Measurements from ENCODE around the gene NINJ1.
A peak's percentile ranks its signal among the peaks of the same experiment; 100 is the strongest.

NINJ1 gene

DNA sequence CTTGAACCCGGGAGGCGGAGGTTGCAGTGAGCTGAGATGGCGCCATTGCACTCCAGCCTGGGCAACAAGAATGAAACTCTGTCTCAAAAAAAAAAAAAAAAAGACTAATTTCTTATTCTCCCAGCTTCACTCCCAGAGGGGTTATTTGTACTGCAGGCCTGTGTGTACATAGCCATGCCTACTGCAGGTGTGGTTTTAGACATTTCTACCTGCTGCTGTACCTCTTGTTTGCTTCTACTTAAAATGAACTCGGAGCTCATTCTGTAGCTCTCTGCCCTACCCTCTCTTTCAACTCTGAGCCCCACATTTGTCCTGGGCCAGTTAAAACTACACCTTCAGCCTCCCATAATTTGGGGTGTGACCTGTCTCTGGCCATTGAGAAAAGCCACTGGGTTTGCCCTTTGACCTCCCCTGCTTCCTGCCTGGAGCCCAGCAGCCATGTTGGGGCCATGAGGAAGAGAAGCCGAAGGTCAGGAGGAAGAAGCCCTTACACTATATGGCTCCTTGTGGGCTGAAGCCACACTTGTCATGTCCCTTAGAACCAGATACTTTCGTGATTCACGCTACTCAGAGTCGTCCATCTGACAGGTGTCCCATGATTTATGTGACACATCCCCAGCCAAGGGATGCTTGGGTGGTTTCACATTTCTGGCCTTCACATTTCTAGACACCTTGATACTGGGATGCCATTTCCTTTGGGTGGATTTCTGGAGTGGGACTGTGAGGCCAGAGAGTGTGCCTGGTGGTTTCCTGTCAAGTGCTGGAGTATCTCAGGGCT, 47.4 kb downstream of the NINJ1 start:
- DNase-seq, result no peak

- DNase-seq, result no peak
Observed at GRCh38 chr9:93085676-93086075, 48.4 kb downstream of the NINJ1 start.

DNA sequence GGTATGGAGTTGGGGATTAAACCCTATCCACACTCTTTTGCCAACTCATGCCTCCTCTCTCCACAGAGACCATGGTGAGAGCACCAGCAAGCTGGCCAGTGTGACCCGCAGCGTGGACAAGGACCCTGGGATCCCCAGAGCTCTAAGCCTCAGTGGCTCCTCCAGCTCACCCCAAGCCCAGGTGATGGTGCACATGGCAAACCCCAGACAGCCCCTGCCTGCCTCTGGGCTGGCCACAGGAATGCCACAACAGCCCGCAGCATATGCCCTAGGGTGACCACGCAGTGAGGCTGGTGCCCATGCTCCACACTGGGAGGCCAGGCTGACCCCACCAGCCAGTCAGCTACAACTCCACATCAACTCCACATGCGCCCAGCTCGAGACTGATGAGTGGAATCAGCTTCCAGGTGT, 49.6 kb downstream of the NINJ1 start:
- no peak for DNase-seq

DNA sequence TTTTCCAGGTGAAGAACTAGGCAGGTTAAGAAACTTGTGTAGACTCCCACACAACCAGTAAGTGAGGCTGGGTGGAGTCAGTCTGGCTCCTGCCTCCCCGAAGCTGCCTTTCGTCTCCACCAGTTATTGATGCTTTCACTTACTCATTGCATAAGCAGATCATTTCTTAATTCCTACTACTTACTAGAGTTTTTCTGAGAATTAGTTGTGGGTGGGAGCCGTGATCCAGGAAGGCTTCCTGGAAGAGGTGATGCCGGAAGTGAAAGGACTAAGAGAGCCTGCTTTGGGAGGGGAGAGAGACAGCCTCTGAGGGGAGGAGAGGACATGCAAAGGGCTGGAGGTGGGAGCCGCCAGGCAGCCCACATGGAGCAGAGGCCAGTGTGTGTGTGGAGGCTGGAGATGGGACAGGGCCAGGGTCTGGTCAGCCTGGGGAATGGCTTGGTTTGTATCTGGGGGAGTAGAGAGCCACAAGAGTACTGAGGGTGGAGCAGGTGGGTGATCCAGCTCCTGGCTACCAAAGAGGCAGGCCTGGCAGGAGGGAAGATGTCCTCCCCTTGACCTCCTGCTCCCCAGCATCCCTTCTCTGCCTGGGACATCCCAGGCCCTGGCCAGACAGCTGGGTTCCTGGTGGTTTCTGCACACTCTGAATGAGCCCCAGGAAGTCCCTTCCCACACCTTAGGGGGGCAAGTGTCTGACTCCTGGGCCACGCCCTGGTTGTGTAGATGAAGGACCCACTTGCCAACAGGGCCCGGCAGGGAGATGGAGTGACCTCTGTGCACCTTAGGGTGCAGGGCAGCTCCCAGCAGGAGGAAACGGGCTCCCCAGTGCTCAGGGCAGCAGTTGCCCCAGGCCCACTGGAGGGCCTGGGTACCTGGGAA, 50.2 kb downstream of the NINJ1 start:
- no peak for DNase-seq

- no peak for DNase-seq
Observed at GRCh38 chr9:93082841-93083411, 51.1 kb downstream of the NINJ1 start.

DNA sequence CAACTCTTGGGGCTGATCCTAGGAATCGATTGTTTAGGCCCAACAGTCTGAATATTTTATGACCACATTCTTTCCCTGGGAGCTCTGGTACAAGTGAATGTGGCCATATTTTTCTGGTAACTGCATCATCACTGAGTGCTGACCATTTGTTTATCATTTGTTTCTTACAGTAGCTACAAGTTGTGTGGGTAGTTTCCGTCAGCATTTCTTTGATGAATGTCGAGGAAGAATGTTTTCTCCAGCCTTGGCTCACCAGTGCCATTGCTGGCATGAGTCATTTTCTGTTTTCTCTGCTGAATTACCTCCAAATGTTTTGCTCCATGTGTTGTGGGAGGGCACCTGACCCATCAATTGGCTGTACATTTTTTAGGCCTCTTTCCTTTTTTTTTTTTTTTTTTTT, 52.1 kb downstream of the NINJ1 start:
- DNase-seq, result peak; percentile 56

GRCh38 chr9:93081081-93081529, 52.9 kb downstream of the NINJ1 start:
- DNase-seq, result no peak

DNA sequence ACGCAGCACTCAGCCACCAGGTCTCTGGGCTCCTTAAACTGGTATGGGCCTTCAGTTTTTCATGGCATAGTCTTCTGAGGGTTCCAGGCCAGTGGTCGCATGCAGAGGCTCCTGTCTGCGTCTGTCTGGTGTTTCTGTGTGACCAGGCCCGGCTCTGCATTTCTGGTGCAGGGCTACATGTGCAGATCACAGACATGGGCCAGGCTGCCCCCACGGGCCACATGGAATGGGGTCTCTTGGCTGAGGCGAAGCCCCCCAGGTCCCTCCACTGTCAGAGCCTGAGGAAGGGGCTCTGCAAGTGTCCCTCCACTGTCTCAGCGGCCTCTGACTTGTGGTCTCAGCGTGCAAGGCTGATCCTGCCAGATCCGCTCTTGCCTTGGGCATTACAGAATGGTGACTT, 53.6 kb downstream of the NINJ1 start:
- DNase-seq, result no peak

DNA sequence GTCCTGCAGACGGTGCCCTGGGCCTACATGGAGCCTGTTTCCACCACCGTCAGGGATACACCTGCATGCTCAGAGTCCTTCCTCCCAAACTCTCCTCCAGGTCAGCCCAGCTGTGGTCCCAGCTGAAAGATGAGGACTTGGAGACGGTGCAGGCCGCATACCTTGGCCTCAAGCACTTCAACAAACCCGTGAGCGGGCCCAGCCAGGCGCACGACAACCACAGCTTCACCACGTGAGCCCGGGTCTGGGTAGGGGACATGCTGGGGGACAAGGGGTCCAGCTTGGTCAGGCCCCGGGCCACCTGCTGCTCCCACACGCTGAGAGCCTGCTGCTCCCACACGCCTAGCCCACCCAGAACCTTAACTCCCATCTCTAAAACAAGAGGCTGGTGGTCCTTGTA, 54.7 kb downstream of the NINJ1 start:
- no peak for DNase-seq

- no peak for DNase-seq
Observed at GRCh38 chr9:93077811-93078210, 56.2 kb downstream of the NINJ1 start.

DNA sequence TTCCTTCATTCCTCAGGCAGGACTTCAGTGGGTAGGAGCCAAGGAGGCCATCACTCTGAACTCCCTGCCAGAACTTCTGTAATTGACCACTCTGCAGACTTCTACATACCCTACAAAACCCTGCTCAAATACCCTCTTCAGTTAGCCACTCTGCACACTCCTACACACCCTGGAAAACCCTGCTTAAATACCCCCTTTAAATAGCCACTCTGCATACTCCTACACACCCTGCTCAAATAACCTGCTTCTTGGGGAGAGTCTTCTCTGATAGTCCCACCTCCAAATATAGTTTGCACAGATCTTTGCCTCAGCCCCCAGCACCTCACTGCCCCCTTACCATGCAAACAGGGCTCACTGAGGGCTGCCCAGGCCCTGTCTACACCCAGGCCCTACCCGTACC, 56.7 kb downstream of the NINJ1 start:
- no peak for DNase-seq

GRCh38 chr9:93076792-93077128, 57.3 kb downstream of the NINJ1 start:
- no peak for DNase-seq

- DNase-seq, result no peak
Observed at GRCh38 chr9:93076101-93076791, 57.8 kb downstream of the NINJ1 start.

- DNase-seq, result peak; percentile 28
Observed at GRCh38 chr9:93072383-93072795, 61.7 kb downstream of the NINJ1 start.
